B cell (primary cell): Measurements from ENCODE around the gene RPP40.

Experiments
- EZH2 ChIP-seq: IDR thresholded peaks from 2 replicates; pipeline ENCODE4 v1.6.1; 2012; ENCODE audit warnings: borderline replicate concordance, low read depth, mild to moderate bottlenecking, moderate library complexity, low read length; ENCODE audit not compliant: insufficient read depth, poor library complexity, severe bottlenecking
- TF ChIP-seq, protein P1 (sequence below): fragments of 200-600 bp; IDR thresholded peaks from one replicate; pipeline ENCODE4 v1.8.0; 2022; ENCODE audit warnings: antibody characterized with exemption, mild to moderate bottlenecking

DNA sequence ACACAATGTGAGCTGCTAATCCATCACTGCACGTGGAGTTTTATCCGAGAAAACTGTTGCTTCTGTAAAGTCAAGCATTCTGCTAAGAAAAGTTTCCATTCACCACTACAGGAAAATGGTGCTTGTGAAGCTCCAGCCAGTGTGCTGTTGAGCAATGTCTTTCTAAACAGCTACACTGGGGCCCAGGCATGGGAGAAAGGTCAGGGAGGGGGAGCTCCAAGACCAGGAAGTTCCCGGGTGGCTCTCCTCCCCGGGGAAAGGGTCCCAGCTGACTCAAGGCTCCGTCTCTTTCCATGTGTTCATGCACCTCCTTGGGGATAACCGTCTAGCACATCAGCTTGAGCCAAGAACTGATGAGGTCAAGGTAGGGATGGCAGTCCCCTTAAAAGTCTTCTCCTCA lies 20.5 kb downstream of the RPP40 start:
- TF ChIP-seq, protein P1, sequence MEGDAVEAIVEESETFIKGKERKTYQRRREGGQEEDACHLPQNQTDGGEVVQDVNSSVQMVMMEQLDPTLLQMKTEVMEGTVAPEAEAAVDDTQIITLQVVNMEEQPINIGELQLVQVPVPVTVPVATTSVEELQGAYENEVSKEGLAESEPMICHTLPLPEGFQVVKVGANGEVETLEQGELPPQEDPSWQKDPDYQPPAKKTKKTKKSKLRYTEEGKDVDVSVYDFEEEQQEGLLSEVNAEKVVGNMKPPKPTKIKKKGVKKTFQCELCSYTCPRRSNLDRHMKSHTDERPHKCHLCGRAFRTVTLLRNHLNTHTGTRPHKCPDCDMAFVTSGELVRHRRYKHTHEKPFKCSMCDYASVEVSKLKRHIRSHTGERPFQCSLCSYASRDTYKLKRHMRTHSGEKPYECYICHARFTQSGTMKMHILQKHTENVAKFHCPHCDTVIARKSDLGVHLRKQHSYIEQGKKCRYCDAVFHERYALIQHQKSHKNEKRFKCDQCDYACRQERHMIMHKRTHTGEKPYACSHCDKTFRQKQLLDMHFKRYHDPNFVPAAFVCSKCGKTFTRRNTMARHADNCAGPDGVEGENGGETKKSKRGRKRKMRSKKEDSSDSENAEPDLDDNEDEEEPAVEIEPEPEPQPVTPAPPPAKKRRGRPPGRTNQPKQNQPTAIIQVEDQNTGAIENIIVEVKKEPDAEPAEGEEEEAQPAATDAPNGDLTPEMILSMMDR: no peak
- TF ChIP-seq EZH2: no peak
